IPS-20b (cell line): ENCODE data around the gene UMOD.

Source experiments
- H3K27ac ChIP-seq: one replicate; pipeline ENCODE4 v1.5.1; 2013; ENCODE audit warnings: low read length
- H3K27me3 ChIP-seq: 2 replicates; pipeline ENCODE4 v1.6.1; 2013; ENCODE audit warnings: mild to moderate bottlenecking, low read length, inconsistent platforms; ENCODE audit not compliant: insufficient read depth
- H3K36me3 ChIP-seq: 2 replicates; pipeline ENCODE4 v1.6.1; 2013; ENCODE audit warnings: low read depth, mild to moderate bottlenecking, inconsistent platforms, low read length, moderate library complexity; ENCODE audit not compliant: insufficient read depth
- H3K4me1 ChIP-seq: 2 replicates; pipeline ENCODE4 v1.6.1; 2013; ENCODE audit warnings: mild to moderate bottlenecking, control low read depth, inconsistent platforms, low read length, moderate library complexity; ENCODE audit not compliant: insufficient read depth
- H3K4me3 ChIP-seq: 2 replicates; pipeline ENCODE4 v1.5.1; 2013; ENCODE audit warnings: mild to moderate bottlenecking, low read length, inconsistent platforms
- H3K9ac ChIP-seq: 2 replicates; pipeline ENCODE4 v1.6.1; 2013; ENCODE audit warnings: low read depth, mild to moderate bottlenecking, inconsistent platforms, low read length, moderate library complexity
- H3K9me3 ChIP-seq: 2 replicates; pipeline ENCODE4 v1.6.1; 2013; ENCODE audit warnings: mild to moderate bottlenecking, low read depth, low read length, inconsistent platforms; ENCODE audit not compliant: insufficient read depth

The UMOD gene

GRCh38 chr16:20352615-20353014, at the start of gene UMOD:
Gene UMOD, minus strand, starts transcription at chr16:20352715. Its CDS starts 1,978 bp downstream, at chr16:20350737.
- Histone ChIP-seq H3K4me3 (no peak within 1 kb of the TSS), H3K27ac (no peak within 1 kb of the TSS), H3K36me3 (no peaks in the 10 kb centered on the region), H3K27me3 (no peaks in the 10 kb centered on the region), H3K4me1 (peaks cover 7% of the 10 kb centered on the region; the same call in 1 of the 2 replicates), H3K9me3 (no peaks in the 10 kb centered on the region), H3K9ac (no peak within 1 kb of the TSS)

GRCh38 chr16:20401475-20402016, 49.0 kb upstream of the UMOD start:
- H3K27me3 ChIP-seq: no peaks in the 10 kb centered on the region
- H3K4me1 ChIP-seq: no peaks in the 10 kb centered on the region
- no peaks in the 10 kb centered on the region for H3K9me3 ChIP-seq
- H3K9ac ChIP-seq: no peak overlapping the region
- H3K4me3 ChIP-seq: no peak overlapping the region
- H3K27ac ChIP-seq: no peak overlapping the region
- no peaks in the 10 kb centered on the region for H3K36me3 ChIP-seq

GRCh38 chr16:20401066-20401465, 48.6 kb upstream of the UMOD start:
- Histone ChIP-seq H3K4me3 (no peak overlapping the region), H3K4me1 (no peaks in the 10 kb centered on the region), H3K9ac (no peak overlapping the region), H3K27ac (no peak overlapping the region), H3K36me3 (no peaks in the 10 kb centered on the region), H3K9me3 (no peaks in the 10 kb centered on the region), H3K27me3 (no peaks in the 10 kb centered on the region)

GRCh38 chr16:20399185-20399584, 46.7 kb upstream of the UMOD start:
- Histone ChIP-seq H3K36me3 (no peaks in the 10 kb centered on the region), H3K27me3 (no peaks in the 10 kb centered on the region), H3K9me3 (no peaks in the 10 kb centered on the region), H3K4me3 (no peak overlapping the region), H3K9ac (no peak overlapping the region), H3K4me1 (no peaks in the 10 kb centered on the region), H3K27ac (no peak overlapping the region)

GRCh38 chr16:20398603-20399002, 46.1 kb upstream of the UMOD start:
- Histone ChIP-seq H3K4me3 (no peak overlapping the region), H3K9ac (no peak overlapping the region), H3K36me3 (no peaks in the 10 kb centered on the region), H3K4me1 (no peaks in the 10 kb centered on the region), H3K27ac (no peak overlapping the region), H3K27me3 (no peaks in the 10 kb centered on the region), H3K9me3 (no peaks in the 10 kb centered on the region)

GRCh38 chr16:20397468-20398074, 45.1 kb upstream of the UMOD start:
- H3K27me3 ChIP-seq: no peaks in the 10 kb centered on the region
- H3K4me3 ChIP-seq: no peak overlapping the region
- H3K9ac ChIP-seq: no peak overlapping the region
- H3K4me1 ChIP-seq: no peaks in the 10 kb centered on the region
- H3K27ac ChIP-seq: no peak overlapping the region
- no peaks in the 10 kb centered on the region for H3K36me3 ChIP-seq
- no peaks in the 10 kb centered on the region for H3K9me3 ChIP-seq

GRCh38 chr16:20396846-20397467, 44.4 kb upstream of the UMOD start:
- H3K4me1 ChIP-seq: no peaks in the 10 kb centered on the region
- no peak overlapping the region for H3K9ac ChIP-seq
- H3K9me3 ChIP-seq: no peaks in the 10 kb centered on the region
- H3K36me3 ChIP-seq: no peaks in the 10 kb centered on the region
- H3K27ac ChIP-seq: no peak overlapping the region
- H3K4me3 ChIP-seq: no peak overlapping the region
- H3K27me3 ChIP-seq: no peaks in the 10 kb centered on the region

- H3K9ac ChIP-seq: no peak overlapping the region
- H3K9me3 ChIP-seq: no peaks in the 10 kb centered on the region
- no peak overlapping the region for H3K27ac ChIP-seq
- H3K4me1 ChIP-seq: no peaks in the 10 kb centered on the region
- no peaks in the 10 kb centered on the region for H3K27me3 ChIP-seq
- H3K4me3 ChIP-seq: no peak overlapping the region
- no peaks in the 10 kb centered on the region for H3K36me3 ChIP-seq
These were observed 43.4 kb upstream of the UMOD start for GRCh38 chr16:20395946-20396345.

GRCh38 chr16:20393801-20394577, 41.5 kb upstream of the UMOD start:
- Histone ChIP-seq H3K27ac (no peak overlapping the region), H3K4me3 (no peak overlapping the region), H3K9ac (no peak overlapping the region), H3K27me3 (no peaks in the 10 kb centered on the region), H3K36me3 (no peaks in the 10 kb centered on the region), H3K4me1 (no peaks in the 10 kb centered on the region), H3K9me3 (no peaks in the 10 kb centered on the region)

GRCh38 chr16:20391045-20391444, 38.5 kb upstream of the UMOD start:
- H3K9me3 ChIP-seq: no peaks in the 10 kb centered on the region
- no peaks in the 10 kb centered on the region for H3K27me3 ChIP-seq
- no peaks in the 10 kb centered on the region for H3K4me1 ChIP-seq
- no peak overlapping the region for H3K27ac ChIP-seq
- no peak overlapping the region for H3K4me3 ChIP-seq
- no peaks in the 10 kb centered on the region for H3K36me3 ChIP-seq
- H3K9ac ChIP-seq: no peak overlapping the region

- H3K27ac ChIP-seq: no peak overlapping the region
These were observed 36.3 kb upstream of the UMOD start for GRCh38 chr16:20388854-20389253.

GRCh38 chr16:20387978-20388377, 35.5 kb upstream of the UMOD start:
- Histone ChIP-seq H3K4me1 (no peaks in the 10 kb centered on the region), H3K36me3 (no peaks in the 10 kb centered on the region), H3K27ac (no peak overlapping the region), H3K4me3 (no peak overlapping the region), H3K9me3 (no peaks in the 10 kb centered on the region), H3K9ac (no peak overlapping the region), H3K27me3 (no peaks in the 10 kb centered on the region)

More at GRCh38 chr16:20388854-20389253, 36.3 kb upstream of the UMOD start:
- Histone ChIP-seq H3K9ac (no peak overlapping the region), H3K27me3 (no peaks in the 10 kb centered on the region), H3K36me3 (no peaks in the 10 kb centered on the region), H3K4me3 (no peak overlapping the region), H3K4me1 (no peaks in the 10 kb centered on the region), H3K9me3 (no peaks in the 10 kb centered on the region)
